Gastrocnemius medialis (tissue), 4 donors: Measurements from ENCODE around the gene TM7SF3.

Experiments
- POLR2A ChIP-seq, 2 donors: fragments of 450-650 bp; IDR thresholded peaks; one replicate each; pipeline ENCODE4 v1.6.1; 2017; ENCODE audit warnings: antibody characterized with exemption in 2 of 2, mild to moderate bottlenecking in 2 of 2, moderate library complexity in 2 of 2
- TF ChIP-seq, protein P1 (sequence below), 5 experiments: fragments of 450-650 bp in 3 of 5; fragments of 200-600 bp in 2 of 5; sonication (generic) in 2 of 5; IDR thresholded peaks in 4 of 5; conservative IDR thresholded peaks in 1 of 5; 1 replicate in 4 of 5; 2 replicates in 1 of 5; pipeline ENCODE4 v1.5.1; 2016 to 2019; ENCODE audit warnings: antibody characterized with exemption in 5 of 5, mild to moderate bottlenecking in 3 of 5, moderate library complexity in 3 of 5

- TF ChIP-seq, protein P1, sequence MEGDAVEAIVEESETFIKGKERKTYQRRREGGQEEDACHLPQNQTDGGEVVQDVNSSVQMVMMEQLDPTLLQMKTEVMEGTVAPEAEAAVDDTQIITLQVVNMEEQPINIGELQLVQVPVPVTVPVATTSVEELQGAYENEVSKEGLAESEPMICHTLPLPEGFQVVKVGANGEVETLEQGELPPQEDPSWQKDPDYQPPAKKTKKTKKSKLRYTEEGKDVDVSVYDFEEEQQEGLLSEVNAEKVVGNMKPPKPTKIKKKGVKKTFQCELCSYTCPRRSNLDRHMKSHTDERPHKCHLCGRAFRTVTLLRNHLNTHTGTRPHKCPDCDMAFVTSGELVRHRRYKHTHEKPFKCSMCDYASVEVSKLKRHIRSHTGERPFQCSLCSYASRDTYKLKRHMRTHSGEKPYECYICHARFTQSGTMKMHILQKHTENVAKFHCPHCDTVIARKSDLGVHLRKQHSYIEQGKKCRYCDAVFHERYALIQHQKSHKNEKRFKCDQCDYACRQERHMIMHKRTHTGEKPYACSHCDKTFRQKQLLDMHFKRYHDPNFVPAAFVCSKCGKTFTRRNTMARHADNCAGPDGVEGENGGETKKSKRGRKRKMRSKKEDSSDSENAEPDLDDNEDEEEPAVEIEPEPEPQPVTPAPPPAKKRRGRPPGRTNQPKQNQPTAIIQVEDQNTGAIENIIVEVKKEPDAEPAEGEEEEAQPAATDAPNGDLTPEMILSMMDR (IDR thresholded peaks at IDR 0.05 in 4 of 5, conservative IDR thresholded peaks at IDR 0.05 in 1 of 5): no peak
- TF ChIP-seq POLR2A (IDR thresholded peaks at IDR 0.05): no peak
Observed at GRCh38 chr12:26979733-26980132, 34.5 kb downstream of the TM7SF3 start.
